ENCODE measurements around the gene EXOG. TPM values are rescaled to one million over a fixed set of nuclear protein-coding genes. Genes with fewer than 3 reads are reported as not detected.

Gene EXOG
- total RNA-seq, 1 experiment from 2014 or later: 8.3 TPM

DNA sequence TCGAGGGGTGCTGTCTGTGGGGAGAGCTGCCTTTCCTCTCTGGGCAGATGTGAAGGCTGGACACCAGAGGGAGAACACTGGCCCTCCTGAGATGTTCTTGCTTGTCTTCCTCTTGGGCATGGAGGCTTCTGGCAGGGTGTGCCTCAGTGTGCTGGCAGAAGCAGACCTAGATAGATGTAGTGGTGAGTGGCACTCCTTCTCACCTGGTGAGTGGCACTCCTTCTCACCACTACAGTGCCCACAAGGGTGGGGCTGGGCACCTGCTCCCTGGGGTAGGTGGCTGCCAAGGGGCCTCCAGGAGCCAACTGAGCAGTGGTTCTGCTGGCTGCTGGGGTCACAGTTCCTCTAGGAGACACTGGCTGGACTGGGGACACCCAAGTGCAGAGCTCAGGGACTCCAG is 23.8 kb upstream of the EXOG start (continued):
- TF ChIP-seq, protein P1, sequence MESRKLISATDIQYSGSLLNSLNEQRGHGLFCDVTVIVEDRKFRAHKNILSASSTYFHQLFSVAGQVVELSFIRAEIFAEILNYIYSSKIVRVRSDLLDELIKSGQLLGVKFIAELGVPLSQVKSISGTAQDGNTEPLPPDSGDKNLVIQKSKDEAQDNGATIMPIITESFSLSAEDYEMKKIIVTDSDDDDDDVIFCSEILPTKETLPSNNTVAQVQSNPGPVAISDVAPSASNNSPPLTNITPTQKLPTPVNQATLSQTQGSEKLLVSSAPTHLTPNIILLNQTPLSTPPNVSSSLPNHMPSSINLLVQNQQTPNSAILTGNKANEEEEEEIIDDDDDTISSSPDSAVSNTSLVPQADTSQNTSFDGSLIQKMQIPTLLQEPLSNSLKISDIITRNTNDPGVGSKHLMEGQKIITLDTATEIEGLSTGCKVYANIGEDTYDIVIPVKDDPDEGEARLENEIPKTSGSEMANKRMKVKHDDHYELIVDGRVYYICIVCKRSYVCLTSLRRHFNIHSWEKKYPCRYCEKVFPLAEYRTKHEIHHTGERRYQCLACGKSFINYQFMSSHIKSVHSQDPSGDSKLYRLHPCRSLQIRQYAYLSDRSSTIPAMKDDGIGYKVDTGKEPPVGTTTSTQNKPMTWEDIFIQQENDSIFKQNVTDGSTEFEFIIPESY (IDR thresholded peaks at IDR 0.05; ENCODE audit: extremely low read depth, insufficient replicate concordance, low read length): no peak
- no peak for TF ChIP-seq ATF3 (IDR thresholded peaks at IDR 0.05)
- TF ChIP-seq CBX3 (IDR thresholded peaks at IDR 0.05; ENCODE audit: low read depth): no peak
- TF ChIP-seq, protein P2, sequence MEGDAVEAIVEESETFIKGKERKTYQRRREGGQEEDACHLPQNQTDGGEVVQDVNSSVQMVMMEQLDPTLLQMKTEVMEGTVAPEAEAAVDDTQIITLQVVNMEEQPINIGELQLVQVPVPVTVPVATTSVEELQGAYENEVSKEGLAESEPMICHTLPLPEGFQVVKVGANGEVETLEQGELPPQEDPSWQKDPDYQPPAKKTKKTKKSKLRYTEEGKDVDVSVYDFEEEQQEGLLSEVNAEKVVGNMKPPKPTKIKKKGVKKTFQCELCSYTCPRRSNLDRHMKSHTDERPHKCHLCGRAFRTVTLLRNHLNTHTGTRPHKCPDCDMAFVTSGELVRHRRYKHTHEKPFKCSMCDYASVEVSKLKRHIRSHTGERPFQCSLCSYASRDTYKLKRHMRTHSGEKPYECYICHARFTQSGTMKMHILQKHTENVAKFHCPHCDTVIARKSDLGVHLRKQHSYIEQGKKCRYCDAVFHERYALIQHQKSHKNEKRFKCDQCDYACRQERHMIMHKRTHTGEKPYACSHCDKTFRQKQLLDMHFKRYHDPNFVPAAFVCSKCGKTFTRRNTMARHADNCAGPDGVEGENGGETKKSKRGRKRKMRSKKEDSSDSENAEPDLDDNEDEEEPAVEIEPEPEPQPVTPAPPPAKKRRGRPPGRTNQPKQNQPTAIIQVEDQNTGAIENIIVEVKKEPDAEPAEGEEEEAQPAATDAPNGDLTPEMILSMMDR (IDR thresholded peaks at IDR 0.05 in 2 of 3, conservative IDR thresholded peaks at IDR 0.05 in 1 of 3; ENCODE audit: borderline replicate concordance in 1 of 3, insufficient read depth in 1 of 3, low read depth in 2 of 3, low read length in 2 of 3): no peak
- TF ChIP-seq ZNF274 (IDR thresholded peaks at IDR 0.05; ENCODE audit: low read depth, low read length): no peak
- TF ChIP-seq TCF7L2 (IDR thresholded peaks at IDR 0.05; ENCODE audit: borderline replicate concordance, extremely low read depth, insufficient read depth, insufficient read length): no peak

- Histone ChIP-seq H3K27ac (ENCODE audit: low read depth, low read length) (no peak overlapping the region), H3K79me2 (ENCODE audit: insufficient read depth, low read length) (peaks cover 35% of the 10 kb centered on the region; the same call in 1 of the 2 replicates), H4K20me1 (ENCODE audit: insufficient read depth) (no peaks in the 10 kb centered on the region), H3K4me1 (ENCODE audit: control insufficient read depth in 1 of 2, insufficient read depth in 2 of 2, low read length in 2 of 2) (peaks cover 2 to 7% of the 10 kb centered on the region in 2 experiments; a peak in 2 of 4 replicates), H3K9me3 (ENCODE audit: control insufficient read depth in 1 of 2, insufficient read depth in 1 of 2, low read depth in 1 of 2, low read length in 2 of 2) (peaks cover 0 to 9% of the 10 kb centered on the region in 2 experiments; a peak in 2 of 4 replicates), H3K27me3 (ENCODE audit: insufficient read depth, low read length) (no peaks in the 10 kb centered on the region), H3K9ac (ENCODE audit: low read length) (no peak overlapping the region), H2AFZ (ENCODE audit: low read depth, low read length, poor library complexity, severe bottlenecking) (no peak overlapping the region), H3K4me3 (replicated peaks in 1 of 2; ENCODE audit: low read depth in 1 of 2, low read length in 2 of 2) (no peak overlapping the region), H3K36me3 (ENCODE audit: control insufficient read depth in 1 of 2, insufficient read depth in 2 of 2, low read length in 2 of 2) (no peaks in the 10 kb centered on the region), H3K9me2 (ENCODE audit: insufficient read depth) (no peaks in the 10 kb centered on the region), H3K4me2 (ENCODE audit: low read length) (no peak overlapping the region)
- BruUV-seq (replicated peaks): no TSS peak
- DNase-seq (ENCODE audit: low read depth, low spot score): no peak
- RAD21 ChIA-PET (ENCODE audit: low non-redundant PET in 1 of 2, low total read pairs in 2 of 2, uncharacterized antibody in 2 of 2, unreplicated experiment in 2 of 2): no interaction called here
- POLR2A ChIA-PET: no interaction called here
- intact Hi-C loops (cut with micrococcal nuclease): no loop called here
- no peak for TF ChIP-seq TCF7L2 (IDR thresholded peaks at IDR 0.05; ENCODE audit: borderline replicate concordance, extremely low read depth, insufficient read depth, insufficient read length)
- no peak for TF ChIP-seq CEBPB (IDR thresholded peaks at IDR 0.05; ENCODE audit: low read depth)
- TF ChIP-seq POLR2A (IDR thresholded peaks at IDR 0.05; ENCODE audit: borderline replicate concordance, extremely low read depth, insufficient read depth, insufficient read length): no peak
- TF ChIP-seq, protein P2 (IDR thresholded peaks at IDR 0.05 in 2 of 3, conservative IDR thresholded peaks at IDR 0.05 in 1 of 3; ENCODE audit: borderline replicate concordance in 1 of 3, insufficient read depth in 1 of 3, low read depth in 2 of 3, low read length in 2 of 3): no peak
- no peak for TF ChIP-seq ELF1 (IDR thresholded peaks at IDR 0.05; ENCODE audit: borderline replicate concordance, low read depth)
- TF ChIP-seq ATF3 (IDR thresholded peaks at IDR 0.05): no peak
- CTCF ChIA-PET: no interaction called here
- no peak for ATAC-seq
These were observed 22.9 kb upstream of the EXOG start for GRCh38 chr3:38473229-38473628.
